Chondrocyte (in vitro differentiated cells): Measurements from ENCODE around the gene SLC35G4. TPM values are rescaled to one million over a fixed set of nuclear protein-coding genes. Genes with fewer than 3 reads are reported as not detected.

ENCODE experiments used
- DNase-seq: peaks from one replicate; pipeline ENCODE4 v3.0.0; 2021; ENCODE audit warnings: mixed read lengths, low spot score
- H3K27ac Mint-ChIP-seq: one replicate; pipeline ENCODE4 v1.8.0; 2021; ENCODE audit warnings: mild to moderate bottlenecking, moderate library complexity, mixed read lengths; ENCODE audit not compliant: unreplicated experiment
- H3K27me3 Mint-ChIP-seq: 2 replicates; pipeline ENCODE4 v1.8.0; 2021; ENCODE audit warnings: low read depth, mixed read lengths
- H3K36me3 Mint-ChIP-seq: 2 replicates; pipeline ENCODE4 v1.8.0; 2021; ENCODE audit warnings: low read depth, mixed read lengths
- H3K4me1 Mint-ChIP-seq: 2 replicates; pipeline ENCODE4 v1.8.0; 2021; ENCODE audit warnings: low read depth, mild to moderate bottlenecking, mixed read lengths
- H3K4me3 Mint-ChIP-seq: one replicate; pipeline ENCODE4 v1.8.0; 2021; ENCODE audit warnings: mild to moderate bottlenecking, moderate library complexity, mixed read lengths; ENCODE audit not compliant: unreplicated experiment
- H3K9me3 Mint-ChIP-seq: 2 replicates; pipeline ENCODE4 v1.8.0; 2021; ENCODE audit warnings: low read depth, mixed read lengths
- total RNA-seq: library from RNA; stranded (reverse); gene quantifications from 3 replicates; pipeline ENCODE4 v1.2.1, GENCODE V29; 2021
- TF ChIP-seq, protein P1 (sequence below): fragments of 200-600 bp; sonication (generic); IDR thresholded peaks from 2 replicates; pipeline ENCODE4 v1.5.0; 2021; ENCODE audit warnings: antibody characterized with exemption, mild to moderate bottlenecking, moderate library complexity

SLC35G4 gene
- total RNA-seq, 1 donor from 2014 or later, result not detected

DNA sequence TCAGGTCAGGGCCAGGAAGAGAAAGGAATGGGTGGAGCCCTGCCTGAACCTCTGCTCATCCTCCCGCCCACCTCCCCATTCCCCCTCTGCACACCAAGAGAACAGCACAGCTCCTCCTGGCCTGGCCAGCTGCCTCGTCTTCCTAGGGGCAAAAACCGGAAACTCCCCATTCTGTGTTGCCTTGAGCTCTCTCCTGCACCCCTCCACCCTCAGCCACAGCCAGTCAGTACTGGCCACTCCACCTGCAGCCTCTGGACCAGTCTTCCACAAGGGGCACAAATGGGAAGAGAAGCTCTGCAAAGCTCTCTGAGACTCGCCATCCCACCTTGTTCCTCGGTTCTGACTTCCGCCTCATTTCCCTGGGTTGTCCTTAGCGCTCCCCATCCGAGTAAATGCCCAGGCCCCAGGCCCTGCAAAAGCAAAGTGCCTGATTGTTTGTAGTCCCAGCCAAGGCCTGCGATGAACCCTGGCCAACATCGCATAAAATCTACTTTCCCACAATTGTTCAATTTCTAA is 39.3 kb upstream of the SLC35G4 start:
- no peak for DNase-seq
- Mint-ChIP-seq H3K4me1 (no peaks in the 10 kb centered on the region), H3K4me3 (no peak overlapping the region), H3K36me3 (no peaks in the 10 kb centered on the region), H3K27me3 (peaks cover 12% of the 10 kb centered on the region), H3K27ac (no peak overlapping the region), H3K9me3 (no peaks in the 10 kb centered on the region)
- TF ChIP-seq, protein P1, sequence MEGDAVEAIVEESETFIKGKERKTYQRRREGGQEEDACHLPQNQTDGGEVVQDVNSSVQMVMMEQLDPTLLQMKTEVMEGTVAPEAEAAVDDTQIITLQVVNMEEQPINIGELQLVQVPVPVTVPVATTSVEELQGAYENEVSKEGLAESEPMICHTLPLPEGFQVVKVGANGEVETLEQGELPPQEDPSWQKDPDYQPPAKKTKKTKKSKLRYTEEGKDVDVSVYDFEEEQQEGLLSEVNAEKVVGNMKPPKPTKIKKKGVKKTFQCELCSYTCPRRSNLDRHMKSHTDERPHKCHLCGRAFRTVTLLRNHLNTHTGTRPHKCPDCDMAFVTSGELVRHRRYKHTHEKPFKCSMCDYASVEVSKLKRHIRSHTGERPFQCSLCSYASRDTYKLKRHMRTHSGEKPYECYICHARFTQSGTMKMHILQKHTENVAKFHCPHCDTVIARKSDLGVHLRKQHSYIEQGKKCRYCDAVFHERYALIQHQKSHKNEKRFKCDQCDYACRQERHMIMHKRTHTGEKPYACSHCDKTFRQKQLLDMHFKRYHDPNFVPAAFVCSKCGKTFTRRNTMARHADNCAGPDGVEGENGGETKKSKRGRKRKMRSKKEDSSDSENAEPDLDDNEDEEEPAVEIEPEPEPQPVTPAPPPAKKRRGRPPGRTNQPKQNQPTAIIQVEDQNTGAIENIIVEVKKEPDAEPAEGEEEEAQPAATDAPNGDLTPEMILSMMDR, result no peak

DNA sequence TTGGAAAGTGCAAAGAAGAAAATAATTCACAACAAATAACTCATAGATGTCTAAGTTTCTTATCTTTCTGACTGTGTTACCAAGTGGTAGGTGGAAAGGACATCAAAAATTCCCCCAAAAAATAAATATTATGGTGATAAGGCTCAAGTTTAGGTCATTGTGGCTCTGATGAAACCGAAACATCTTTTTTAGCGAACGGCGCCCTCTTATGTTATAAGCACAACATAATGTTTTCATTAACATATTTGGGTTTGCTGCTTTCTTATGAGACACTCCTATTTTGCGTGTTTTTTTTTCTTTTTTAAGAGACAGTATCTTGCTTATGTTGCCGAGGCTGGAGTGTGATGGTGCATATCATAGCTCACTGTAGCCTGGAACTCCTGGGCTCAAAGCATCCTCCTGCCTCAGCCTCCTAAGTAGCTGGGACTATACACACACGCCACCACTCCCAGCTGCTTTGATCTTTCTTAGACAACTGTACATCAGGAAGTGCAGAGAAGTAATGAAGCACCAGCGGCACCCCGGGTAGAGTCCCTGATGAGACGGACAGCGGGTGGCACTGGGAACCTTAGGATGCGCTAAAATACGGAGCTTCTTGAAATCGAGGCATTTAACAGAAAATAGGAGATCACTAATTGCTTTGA is 38.5 kb upstream of the SLC35G4 start:
- Mint-ChIP-seq H3K4me3 (no peak overlapping the region), H3K4me1 (no peaks in the 10 kb centered on the region), H3K27me3 (peaks cover 12% of the 10 kb centered on the region), H3K27ac (no peak overlapping the region), H3K9me3 (no peaks in the 10 kb centered on the region), H3K36me3 (no peaks in the 10 kb centered on the region)
- DNase-seq, result no peak
- TF ChIP-seq, protein P1, result peak; percentile 78

DNA sequence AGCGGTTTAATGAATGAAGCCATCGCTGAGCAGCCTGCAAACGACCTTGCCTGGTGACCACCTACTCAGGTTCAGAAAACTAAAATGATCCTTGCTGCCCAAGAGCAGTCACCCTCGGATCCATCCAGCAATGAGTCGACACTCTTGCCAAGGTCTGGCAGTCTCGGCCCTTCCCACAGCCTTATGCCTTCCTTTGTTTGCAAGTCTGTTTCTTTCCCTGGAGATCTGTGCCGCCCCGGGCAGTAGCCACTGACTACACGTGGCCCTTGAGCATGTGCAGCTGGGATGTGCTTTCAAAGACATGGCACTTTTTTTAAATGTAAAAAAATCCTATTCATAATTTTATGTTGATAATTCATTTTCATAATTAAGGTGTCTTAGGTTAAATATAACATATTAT is 37.2 kb upstream of the SLC35G4 start:
- Mint-ChIP-seq H3K9me3 (no peaks in the 10 kb centered on the region), H3K36me3 (no peaks in the 10 kb centered on the region), H3K27me3 (peaks cover 12% of the 10 kb centered on the region), H3K4me1 (peaks cover 2% of the 10 kb centered on the region), H3K4me3 (no peak overlapping the region), H3K27ac (no peak overlapping the region)
- DNase-seq, result no peak
- TF ChIP-seq, protein P1, result no peak

DNA sequence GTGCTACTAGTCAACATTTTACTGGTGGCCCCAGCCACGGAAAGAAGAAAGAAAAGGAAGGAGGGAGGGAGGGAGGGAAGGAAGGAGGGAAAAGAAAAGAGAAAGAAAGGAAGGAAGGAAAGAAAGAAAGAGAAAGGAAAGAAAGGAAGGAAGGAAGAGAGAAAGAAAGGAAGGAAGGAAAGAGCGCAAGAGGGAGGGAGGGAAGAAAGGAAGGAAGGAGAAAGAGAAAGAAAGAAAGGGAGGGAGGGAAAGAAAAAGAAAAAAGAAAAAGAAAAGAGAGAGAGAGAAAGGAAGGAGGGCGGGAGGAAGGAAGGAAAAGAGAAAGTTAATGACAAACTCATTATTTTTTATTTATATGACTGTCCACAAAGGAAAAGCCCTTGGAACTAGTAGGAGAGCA is 34.9 kb upstream of the SLC35G4 start:
- no peaks in the 10 kb centered on the region for H3K36me3 Mint-ChIP-seq
- no peak for DNase-seq
- H3K27me3 Mint-ChIP-seq, result peaks cover 11% of the 10 kb centered on the region
- H3K9me3 Mint-ChIP-seq, result no peaks in the 10 kb centered on the region
- H3K4me1 Mint-ChIP-seq, result peaks cover 9% of the 10 kb centered on the region
- no peak overlapping the region for H3K4me3 Mint-ChIP-seq
- H3K27ac Mint-ChIP-seq, result no peak overlapping the region
- TF ChIP-seq, protein P1, result no peak

DNA sequence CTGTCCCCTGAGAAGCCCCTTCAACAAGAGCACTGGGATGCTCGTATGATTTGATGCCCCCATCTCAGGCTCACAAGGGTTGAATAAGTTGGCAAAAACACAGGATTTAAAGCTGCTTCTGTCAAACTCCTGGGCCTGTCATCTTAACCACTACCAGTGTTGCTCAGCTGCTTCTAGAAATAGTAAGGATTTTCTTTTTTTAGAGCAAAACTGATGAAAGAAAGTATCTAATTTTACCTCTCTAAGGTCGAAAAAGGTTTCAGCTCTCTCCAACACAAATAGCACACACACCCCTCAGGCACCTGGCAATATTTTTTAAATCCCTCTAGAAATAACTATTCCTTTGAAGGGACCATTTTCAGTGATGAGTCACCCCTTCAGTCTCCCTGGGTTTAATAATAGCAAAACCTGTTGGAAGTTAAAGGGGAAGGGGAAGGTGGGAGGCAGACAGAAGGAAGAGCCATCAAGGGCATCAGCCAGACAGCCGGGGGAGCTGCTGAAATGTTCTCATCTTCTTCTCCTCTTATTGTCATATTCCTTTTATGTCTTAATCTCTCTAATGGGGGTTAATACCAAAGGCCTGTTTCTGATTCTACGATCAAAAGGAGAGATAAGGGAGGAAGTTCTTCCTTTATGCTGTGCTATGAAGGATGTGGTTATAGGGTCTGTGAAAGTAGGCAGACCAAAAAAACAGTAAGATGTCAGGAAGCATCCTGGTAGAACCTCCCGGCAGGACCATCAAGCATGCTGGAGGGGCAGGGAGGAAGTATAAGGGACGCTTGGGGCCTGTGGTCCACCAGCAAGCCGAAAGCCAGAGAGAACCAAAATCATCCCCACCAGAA is 31.9 kb upstream of the SLC35G4 start:
- TF ChIP-seq, protein P1, result no peak
- Mint-ChIP-seq H3K4me3 (no peak overlapping the region), H3K9me3 (no peaks in the 10 kb centered on the region), H3K27ac (no peak overlapping the region), H3K36me3 (no peaks in the 10 kb centered on the region), H3K27me3 (peaks cover 11% of the 10 kb centered on the region), H3K4me1 (peaks cover 9% of the 10 kb centered on the region)
- DNase-seq, result no peak
